ENCODE data around the gene IGFL3. TPM values are rescaled to one million over a fixed set of nuclear protein-coding genes. Genes with fewer than 3 reads are reported as not detected.

Gene IGFL3
- total RNA-seq, 1 donor from 2014 or later, result not detected

GRCh38 chr19:46133777-46134241 lies 9.3 kb upstream of the IGFL3 start:
- DNase-seq (ENCODE audit: extremely low spot score, unreplicated experiment), result no peak

GRCh38 chr19:46133101-46133627 lies 8.7 kb upstream of the IGFL3 start:
- no peak for DNase-seq (ENCODE audit: extremely low spot score, unreplicated experiment)
- Mint-ChIP-seq H3K4me1 (ENCODE audit: unreplicated experiment) (peaks cover 13% of the 10 kb centered on the region), H3K36me3 (peaks cover 12% of the 10 kb centered on the region), H3K27ac (peak overlapping the region; percentile 93), H3K9me3 (peaks cover 19% of the 10 kb centered on the region), H3K4me3 (peak overlapping the region; percentile 67), H3K27me3 (no peaks in the 10 kb centered on the region)
- TF ChIP-seq CTCF (conservative IDR thresholded peaks at IDR 0.05), result no peak

More at GRCh38 chr19:46133777-46134241, 9.3 kb upstream of the IGFL3 start:
- no peaks in the 10 kb centered on the region for H3K27me3 Mint-ChIP-seq
- peak overlapping the region; percentile 93 for H3K27ac Mint-ChIP-seq
- H3K36me3 Mint-ChIP-seq, result peaks cover 12% of the 10 kb centered on the region
- peak overlapping the region; percentile 67 for H3K4me3 Mint-ChIP-seq
- peaks cover 13% of the 10 kb centered on the region for H3K4me1 Mint-ChIP-seq (ENCODE audit: unreplicated experiment)
- TF ChIP-seq CTCF (conservative IDR thresholded peaks at IDR 0.05), result no peak
- peaks cover 19% of the 10 kb centered on the region for H3K9me3 Mint-ChIP-seq

- no peak for TF ChIP-seq CTCF (conservative IDR thresholded peaks at IDR 0.05)
- H3K4me3 Mint-ChIP-seq, result peak overlapping the region; percentile 67
- peaks cover 13% of the 10 kb centered on the region for H3K4me1 Mint-ChIP-seq (ENCODE audit: unreplicated experiment)
- H3K9me3 Mint-ChIP-seq, result peaks cover 19% of the 10 kb centered on the region
- no peaks in the 10 kb centered on the region for H3K27me3 Mint-ChIP-seq
- H3K27ac Mint-ChIP-seq, result peak overlapping the region; percentile 93
- H3K36me3 Mint-ChIP-seq, result peaks cover 12% of the 10 kb centered on the region
- no peak for DNase-seq (ENCODE audit: extremely low spot score, unreplicated experiment)
Measured at GRCh38 chr19:46132508-46133100, 8.1 kb upstream of the IGFL3 start.

GRCh38 chr19:46131485-46132143 lies 7.1 kb upstream of the IGFL3 start:
- H3K27ac Mint-ChIP-seq, result peak overlapping the region; percentile 93
- H3K27me3 Mint-ChIP-seq, result no peaks in the 10 kb centered on the region
- no peak overlapping the region for H3K4me3 Mint-ChIP-seq
- DNase-seq (ENCODE audit: extremely low spot score, unreplicated experiment), result no peak
- H3K9me3 Mint-ChIP-seq, result peaks cover 19% of the 10 kb centered on the region
- H3K36me3 Mint-ChIP-seq, result peaks cover 12% of the 10 kb centered on the region
- TF ChIP-seq CTCF (conservative IDR thresholded peaks at IDR 0.05), result no peak
- H3K4me1 Mint-ChIP-seq (ENCODE audit: unreplicated experiment), result peaks cover 13% of the 10 kb centered on the region

GRCh38 chr19:46126086-46126580 lies 1.6 kb upstream of the IGFL3 start:
- H3K4me1 Mint-ChIP-seq (ENCODE audit: unreplicated experiment), result no peaks in the 10 kb centered on the region
- no peaks in the 10 kb centered on the region for H3K36me3 Mint-ChIP-seq
- DNase-seq (ENCODE audit: extremely low spot score, unreplicated experiment), result no peak
- no peak overlapping the region for H3K4me3 Mint-ChIP-seq
- TF ChIP-seq CTCF (conservative IDR thresholded peaks at IDR 0.05), result no peak
- H3K27ac Mint-ChIP-seq, result no peak overlapping the region
- no peaks in the 10 kb centered on the region for H3K9me3 Mint-ChIP-seq
- H3K27me3 Mint-ChIP-seq, result no peaks in the 10 kb centered on the region
